Upper lobe of left lung (tissue), 6 donors: ENCODE results near the gene KIRREL3. TPM values are rescaled to one million over a fixed set of nuclear protein-coding genes. Genes with fewer than 3 reads are reported as not detected.
A peak's percentile ranks its signal among the peaks of the same experiment; 100 is the strongest.

ENCODE experiments used
- ATAC-seq, 2 donors: fragments of 200-7000 bp; cut with Tn5 transposase; one replicate each; pipeline ENCODE4 v1.9.1; 2022; ENCODE audit warnings: mild to moderate bottlenecking in 2 of 2, moderate library complexity in 2 of 2; ENCODE audit not compliant: low FRiP score in 2 of 2
- DNase-seq, 2 donors: peaks; one replicate each; pipeline ENCODE4 v3.0.0-alpha.2; 2019 to 2020
- H3K27ac ChIP-seq, 4 donors: fragments of 200-600 bp; sonication (generic); one replicate each; pipeline ENCODE4 v1.5.1; 2016 to 2019
- H3K27me3 ChIP-seq, 4 donors: fragments of 200-600 bp; sonication (generic); one replicate each; pipeline ENCODE4 v1.5.1; 2017 to 2019
- H3K36me3 ChIP-seq, 4 donors: fragments of 200-600 bp; sonication (generic); one replicate each; pipeline ENCODE4 v1.5.1; 2016 to 2019
- H3K4me1 ChIP-seq, 4 donors: fragments of 200-600 bp; sonication (generic); one replicate each; pipeline ENCODE4 v1.5.1; 2018 to 2019
- H3K4me3 ChIP-seq, 4 donors: fragments of 200-600 bp; sonication (generic); one replicate each; pipeline ENCODE4 v1.5.1; 2017 to 2019; ENCODE audit warnings: mild to moderate bottlenecking in 2 of 4, moderate library complexity in 1 of 4
- H3K9me3 ChIP-seq, 4 donors: fragments of 200-600 bp; sonication (generic); one replicate each; pipeline ENCODE4 v1.5.1; 2018 to 2019
- CTCF ChIP-seq, 6 experiments: fragments of 450-650 bp in 4 of 6; fragments of 200-600 bp in 2 of 6; sonication (generic) in 2 of 6; IDR thresholded peaks; one replicate each; pipeline ENCODE4 v1.5.1; 2016 to 2019; ENCODE audit warnings: antibody characterized with exemption in 6 of 6
- EP300 ChIP-seq, 4 donors: sonication (generic); formaldehyde crosslinking; IDR thresholded peaks; one replicate each; pipeline ENCODE4 v1.5.1; 2017; ENCODE audit warnings: antibody characterized with exemption in 4 of 4, control low read depth in 2 of 4
- POLR2A ChIP-seq, 4 donors: fragments of 450-650 bp; IDR thresholded peaks; one replicate each; pipeline ENCODE4 v1.5.1; 2016 to 2017; ENCODE audit warnings: antibody characterized with exemption in 4 of 4, mild to moderate bottlenecking in 2 of 4
- POLR2AphosphoS5 ChIP-seq, 2 donors: sonication (generic); formaldehyde crosslinking; IDR thresholded peaks; one replicate each; pipeline ENCODE4 v1.5.1; 2017; ENCODE audit warnings: antibody characterized with exemption in 2 of 2
- WGBS, 2 donors: methylation state at CpG; one replicate each; pipeline ENCODE4 v1.1.5; 2017 to 2018; 5-methylcytosine and 5-hydroxymethylcytosine counted together
- total RNA-seq, 6 donors: library from RNA; depleted of rRNA in 4 of 6; stranded (reverse); fragments of >200 nt in 4 of 6; gene quantifications; one replicate each; pipeline versions ENCODE4 v1.1.0 to v1.2.1, GENCODE V29; 2016 to 2021
- donor health status: DM: no; HTN: no; CAD: no; lungs with moderate emphysema.
- donor health status: DM: no; HTN: yes; CAD: no; lungs with severe emphysema.

KIRREL3 gene
- total RNA-seq, 6 donors from 2014 or later, result 0.22 to 0.24 TPM; not detected in 4

- no peaks in the 10 kb centered on the region for H3K9me3 ChIP-seq
- no peak overlapping the region for H3K27ac ChIP-seq
- no peak for ATAC-seq
- H3K36me3 ChIP-seq, result no peaks in the 10 kb centered on the region
- no peaks in the 10 kb centered on the region for H3K4me1 ChIP-seq
- no peak for DNase-seq
- WGBS, 2 donors, result 88 to 94% methylated on average over 1 to 2 of the region's 2 CpGs
- H3K4me3 ChIP-seq, result no peak overlapping the region
- TF ChIP-seq POLR2AphosphoS5 (IDR thresholded peaks at IDR 0.05), result no peak
- TF ChIP-seq CTCF (IDR thresholded peaks at IDR 0.05), result no peak
- TF ChIP-seq EP300 (IDR thresholded peaks at IDR 0.05), result no peak
- TF ChIP-seq POLR2A (IDR thresholded peaks at IDR 0.05), result no peak
- H3K27me3 ChIP-seq, result no peaks in the 10 kb centered on the region
Measured at GRCh38 chr11:126756421-126756820, 244.1 kb downstream of the KIRREL3 start.

GRCh38 chr11:126755526-126755925 lies 245.0 kb downstream of the KIRREL3 start:
- H3K27ac ChIP-seq, result no peak overlapping the region
- H3K36me3 ChIP-seq, result no peaks in the 10 kb centered on the region
- no peak for ATAC-seq
- H3K4me1 ChIP-seq, result no peaks in the 10 kb centered on the region
- WGBS, 2 donors, result 64 to 77% methylated on average over 4 of the region's 4 CpGs
- no peaks in the 10 kb centered on the region for H3K9me3 ChIP-seq
- TF ChIP-seq CTCF (IDR thresholded peaks at IDR 0.05), result no peak
- no peak for TF ChIP-seq POLR2A (IDR thresholded peaks at IDR 0.05)
- no peak for TF ChIP-seq POLR2AphosphoS5 (IDR thresholded peaks at IDR 0.05)
- H3K27me3 ChIP-seq, result no peaks in the 10 kb centered on the region
- no peak for DNase-seq
- no peak overlapping the region for H3K4me3 ChIP-seq

DNA sequence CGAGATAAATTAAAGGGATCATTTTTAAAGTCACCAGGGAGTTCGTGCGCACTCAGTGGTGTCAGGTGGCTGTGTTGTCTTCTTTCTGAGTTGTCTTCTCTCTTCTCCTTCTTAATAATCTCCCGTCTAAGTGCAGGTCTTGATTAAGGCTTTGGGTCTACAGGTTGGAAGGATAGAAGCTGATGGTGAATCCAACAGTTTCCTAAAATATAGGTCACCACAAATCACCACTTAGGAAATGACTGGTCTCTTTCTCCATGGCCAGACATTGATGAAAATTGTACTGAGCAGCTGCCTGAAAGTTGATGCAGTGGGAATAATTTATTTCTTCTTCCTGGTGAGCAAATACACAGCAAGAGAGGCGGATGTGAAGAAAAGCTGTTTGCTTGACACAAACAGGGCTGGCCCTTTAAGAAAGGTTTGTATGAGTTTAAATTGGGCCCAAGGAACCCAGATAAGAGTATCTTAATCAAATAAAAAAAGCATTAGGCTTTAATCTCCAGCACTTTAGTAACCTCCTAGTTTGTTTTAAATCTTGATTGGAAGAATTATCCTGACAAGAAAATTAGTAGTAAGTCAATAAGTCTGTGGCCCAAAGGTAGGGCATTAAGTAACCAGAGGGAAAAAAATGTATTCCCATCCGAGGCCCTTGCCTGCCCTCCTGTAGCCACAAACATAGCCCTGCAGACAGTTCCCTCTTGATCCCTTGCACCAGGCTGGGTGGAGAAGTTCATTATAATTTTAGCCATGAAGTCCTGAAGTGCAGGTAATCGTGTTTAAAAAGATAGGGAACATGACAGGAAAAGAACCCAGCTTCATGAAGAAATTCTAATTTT lies 245.8 kb downstream of the KIRREL3 start:
- H3K4me1 ChIP-seq, result no peaks in the 10 kb centered on the region
- no peak overlapping the region for H3K27ac ChIP-seq
- no peak overlapping the region for H3K4me3 ChIP-seq
- no peaks in the 10 kb centered on the region for H3K27me3 ChIP-seq
- ATAC-seq (no peak), DNase-seq (no peak)
- H3K36me3 ChIP-seq, result no peaks in the 10 kb centered on the region
- TF ChIP-seq CTCF (IDR thresholded peaks at IDR 0.05), result no peak
- TF ChIP-seq POLR2A (IDR thresholded peaks at IDR 0.05), result no peak
- TF ChIP-seq EP300 (IDR thresholded peaks at IDR 0.05), result no peak
- no peak for TF ChIP-seq POLR2AphosphoS5 (IDR thresholded peaks at IDR 0.05)
- WGBS, 2 donors, result 75 to 83% methylated on average over 7 of the region's 7 CpGs
- H3K9me3 ChIP-seq, result no peaks in the 10 kb centered on the region

DNA sequence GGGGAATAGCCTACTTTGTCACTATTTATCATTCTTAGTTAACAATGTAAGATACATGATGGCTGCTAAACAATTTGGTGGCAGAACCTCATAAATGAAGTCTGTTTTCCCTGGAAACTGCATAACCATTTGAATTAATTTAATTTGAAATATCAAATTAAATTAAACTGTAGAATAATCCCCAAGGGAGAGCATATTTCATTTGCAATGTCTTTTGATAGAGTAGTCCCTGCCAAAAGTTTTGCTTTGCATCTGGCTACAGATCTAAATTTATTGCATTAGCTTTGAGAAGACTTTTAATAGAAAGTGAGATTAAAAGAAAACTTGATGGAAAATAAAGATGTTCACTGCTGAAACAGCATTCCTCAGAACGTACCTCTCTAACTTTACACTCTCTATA lies 246.6 kb downstream of the KIRREL3 start:
- H3K27ac ChIP-seq, result no peak overlapping the region
- ATAC-seq, result no peak
- H3K9me3 ChIP-seq, result no peaks in the 10 kb centered on the region
- H3K4me1 ChIP-seq, result no peaks in the 10 kb centered on the region
- no peaks in the 10 kb centered on the region for H3K27me3 ChIP-seq
- no peak overlapping the region for H3K4me3 ChIP-seq
- DNase-seq, result no peak
- WGBS, 2 donors, result 77 to 88% methylated on average over 1 of the region's 1 CpG
- TF ChIP-seq EP300 (IDR thresholded peaks at IDR 0.05) (no peak), CTCF (IDR thresholded peaks at IDR 0.05) (no peak), POLR2AphosphoS5 (IDR thresholded peaks at IDR 0.05) (no peak), POLR2A (IDR thresholded peaks at IDR 0.05) (no peak)
- no peaks in the 10 kb centered on the region for H3K36me3 ChIP-seq

- H3K4me1 ChIP-seq, result peaks cover 4 to 13% (median 9%) of the 10 kb centered on the region in 4 donors
- TF ChIP-seq POLR2A (IDR thresholded peaks at IDR 0.05) (no peak), CTCF (IDR thresholded peaks at IDR 0.05) (no peak), POLR2AphosphoS5 (IDR thresholded peaks at IDR 0.05) (no peak), EP300 (IDR thresholded peaks at IDR 0.05) (no peak)
- H3K36me3 ChIP-seq, result no peaks in the 10 kb centered on the region
- no peak overlapping the region for H3K27ac ChIP-seq
- no peaks in the 10 kb centered on the region for H3K27me3 ChIP-seq
- H3K4me3 ChIP-seq, result no peak overlapping the region
- ATAC-seq (peak in 1 of 2 donors; percentile 28), DNase-seq (no peak)
- 78 to 81% methylated on average over 4 of the region's 4 CpGs for WGBS, 2 donors
- H3K9me3 ChIP-seq, result no peaks in the 10 kb centered on the region
Measured at GRCh38 chr11:126751242-126751641, 249.3 kb downstream of the KIRREL3 start.
